Activated CD4-positive, alpha-beta T cell treated with anti-CD3 and anti-CD28 coated beads for 1 hour (primary cell): ENCODE measurements around the gene BCL11B.

Experiments
- DNase-seq: peaks from one replicate; pipeline ENCODE4 v3.0.0-alpha.2; 2020

The BCL11B gene

DNA sequence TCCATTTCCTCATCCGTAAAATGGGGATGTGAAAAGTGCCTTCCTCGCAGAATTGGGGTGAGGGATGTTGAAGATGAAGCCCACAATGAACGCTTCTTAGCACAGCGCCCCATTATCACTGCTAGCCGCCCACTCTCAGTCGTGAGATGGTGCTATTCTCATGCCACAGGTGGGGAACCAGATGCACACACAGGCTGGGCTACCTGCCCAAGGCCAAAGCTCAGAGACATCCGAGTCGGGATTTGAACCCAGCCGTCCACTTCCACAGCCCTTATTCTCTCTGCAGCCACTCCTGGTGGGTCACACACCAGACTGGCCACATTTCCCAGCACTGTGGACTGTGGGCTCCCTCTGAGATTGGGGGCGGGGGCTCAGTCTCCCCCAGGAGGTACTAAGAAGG lies 55.8 kb downstream of the BCL11B start:
- DNase-seq = no peak

DNA sequence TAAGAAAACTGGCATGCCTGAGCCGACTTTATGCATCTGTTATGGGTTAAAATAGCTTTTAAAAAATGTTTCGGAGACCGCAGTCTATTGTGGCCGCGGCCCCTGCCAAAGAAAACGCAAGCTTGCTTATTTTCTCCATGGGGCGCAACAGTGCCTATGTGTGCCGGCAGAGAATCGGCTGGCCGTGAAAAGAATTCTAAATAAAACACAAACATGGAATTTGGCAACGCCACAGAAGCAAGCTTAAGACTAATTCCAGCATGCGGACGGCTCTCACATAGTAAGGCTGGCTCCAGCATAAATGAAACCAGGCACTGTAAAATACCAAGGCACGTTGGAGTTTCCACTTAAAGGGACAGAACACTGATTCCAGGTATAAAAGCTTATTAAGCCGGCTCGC lies 56.7 kb downstream of the BCL11B start:
- no peak for DNase-seq

DNA sequence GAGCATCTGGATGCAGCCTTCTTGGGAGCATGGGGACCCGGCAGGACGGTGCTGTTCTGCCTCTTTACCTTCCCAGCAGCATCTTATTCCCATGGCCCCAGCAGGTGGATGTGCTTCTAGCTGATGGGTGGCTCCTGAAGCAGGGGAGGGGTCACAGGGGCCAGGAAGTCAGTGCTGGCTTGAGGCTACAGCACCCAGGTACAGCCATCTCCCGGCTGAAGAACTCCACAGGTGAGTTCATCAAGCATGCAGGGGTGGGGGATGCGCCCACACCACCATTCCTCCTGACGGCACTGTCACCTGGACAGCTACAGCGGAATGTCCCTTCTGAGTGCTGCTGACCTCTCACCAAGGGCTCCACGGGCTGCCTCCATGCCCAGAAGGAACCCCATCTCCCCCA lies 57.3 kb downstream of the BCL11B start:
- no peak for DNase-seq

DNA sequence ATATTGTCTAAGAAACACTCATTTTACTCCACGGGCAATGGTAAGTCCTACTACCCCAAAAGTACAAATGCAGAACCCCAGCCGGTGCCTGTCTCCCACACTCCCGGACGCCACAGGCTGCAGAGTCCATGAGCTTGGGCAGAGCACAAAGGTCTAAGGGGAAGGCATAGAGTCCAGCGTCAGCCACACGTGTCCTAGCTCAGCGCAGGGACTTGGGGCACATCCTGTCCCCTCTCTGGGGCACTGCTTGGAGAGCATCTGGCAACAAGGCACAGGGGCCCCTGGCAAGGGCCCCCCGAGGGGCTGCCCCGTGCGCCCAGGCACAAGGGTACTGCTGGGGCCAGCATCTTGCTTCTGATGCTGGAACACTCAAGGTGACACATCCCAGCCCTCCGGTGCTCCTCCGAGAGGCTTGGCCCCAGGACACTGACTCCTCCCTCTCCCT lies 58.4 kb downstream of the BCL11B start:
- DNase-seq = no peak

DNA sequence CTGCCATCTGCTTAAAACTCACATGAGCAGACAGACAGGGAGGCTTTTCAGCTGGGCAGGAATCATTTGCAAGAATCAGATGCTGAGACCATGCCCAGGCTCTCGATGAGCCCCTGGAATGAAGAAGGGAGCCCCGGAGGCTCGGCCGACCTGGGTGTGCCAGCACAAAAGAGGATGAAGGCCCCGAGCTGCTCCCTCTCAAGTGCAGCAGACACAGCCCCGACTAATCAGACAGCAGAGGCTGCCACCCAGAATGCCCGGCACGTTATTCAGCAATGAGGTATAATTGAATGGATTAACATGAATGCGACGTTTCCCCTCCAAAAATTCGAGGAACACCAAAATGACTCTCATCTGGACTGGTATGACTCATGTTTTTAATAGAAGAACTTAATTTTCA lies 58.9 kb downstream of the BCL11B start:
- DNase-seq = no peak

DNA sequence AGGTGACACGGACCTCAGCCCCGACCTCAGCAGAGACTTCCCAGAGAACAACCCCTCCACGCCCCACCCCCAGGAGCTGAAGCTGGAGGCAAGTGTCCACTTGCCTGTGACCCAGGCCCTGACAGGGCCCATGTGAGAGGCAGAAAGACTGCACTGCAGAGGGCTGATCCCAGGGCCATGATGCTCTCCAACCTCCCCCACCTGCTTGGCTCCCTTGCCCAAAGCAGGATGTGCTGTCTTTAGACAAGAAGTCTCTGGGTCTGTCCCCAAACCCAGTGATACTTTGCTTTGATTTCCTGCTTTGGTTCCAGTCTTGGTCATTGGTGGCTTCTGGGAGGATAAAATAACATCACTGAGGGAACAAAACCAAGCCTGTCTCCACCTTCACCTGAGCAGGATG lies 59.4 kb downstream of the BCL11B start:
- DNase-seq = no peak

DNA sequence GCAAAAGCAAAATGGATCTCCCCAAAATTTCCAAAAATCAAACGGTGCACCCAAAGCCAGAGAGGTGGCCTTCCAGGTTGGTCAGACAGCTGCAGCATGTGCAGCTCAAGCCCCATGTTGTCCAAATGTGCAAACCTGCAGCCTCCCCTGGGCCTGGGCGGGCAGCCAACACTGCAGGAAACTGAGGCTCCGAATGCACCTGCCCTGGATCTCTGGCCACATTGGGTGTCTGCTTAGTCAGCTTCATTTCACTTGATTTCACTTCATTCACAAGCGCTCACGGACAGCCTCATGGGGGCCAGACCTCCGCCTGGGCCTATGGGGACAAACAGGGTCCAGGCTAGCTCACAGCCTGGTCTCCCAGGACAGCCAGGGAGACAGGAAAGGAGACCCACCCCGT lies 59.8 kb downstream of the BCL11B start:
- DNase-seq = no peak

DNA sequence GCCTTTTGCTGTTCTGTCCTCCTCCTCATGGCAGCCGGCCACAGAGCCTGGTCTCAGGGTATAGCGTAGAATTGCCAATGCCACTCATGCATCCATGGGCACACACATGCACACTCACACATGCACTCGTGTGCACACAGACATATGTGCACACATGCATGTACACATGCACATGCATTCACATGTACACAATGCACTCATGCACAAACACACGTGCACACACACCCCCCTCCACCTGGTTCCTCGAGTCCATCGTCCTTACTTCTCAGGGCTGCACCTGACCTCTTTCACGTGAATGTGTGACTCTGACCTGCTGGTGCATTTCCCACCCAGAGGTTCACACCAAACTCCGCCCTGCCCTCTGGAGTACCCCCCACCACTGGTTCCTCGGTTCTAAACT lies 60.6 kb downstream of the BCL11B start:
- DNase-seq = no peak

DNA sequence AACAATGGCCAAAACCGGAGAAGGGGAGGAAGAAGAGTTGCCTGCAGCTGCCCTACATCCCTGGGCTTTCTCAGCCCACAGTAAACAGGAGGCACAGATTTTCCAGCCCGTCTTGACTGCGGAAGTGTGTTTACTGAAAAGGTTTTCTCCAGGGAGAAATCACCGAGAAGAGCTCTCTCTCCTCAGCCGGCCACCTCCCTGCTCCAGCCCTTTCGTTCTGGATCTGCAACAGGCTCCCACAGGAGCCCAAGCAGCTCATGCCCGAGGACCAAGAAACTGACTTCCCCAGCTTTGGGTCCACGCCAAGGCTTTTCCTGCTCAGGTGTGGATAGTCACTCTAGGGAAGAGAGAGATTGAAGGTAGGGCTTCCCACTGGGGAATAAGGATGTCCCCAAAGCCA lies 61.7 kb downstream of the BCL11B start:
- no peak for DNase-seq

DNA sequence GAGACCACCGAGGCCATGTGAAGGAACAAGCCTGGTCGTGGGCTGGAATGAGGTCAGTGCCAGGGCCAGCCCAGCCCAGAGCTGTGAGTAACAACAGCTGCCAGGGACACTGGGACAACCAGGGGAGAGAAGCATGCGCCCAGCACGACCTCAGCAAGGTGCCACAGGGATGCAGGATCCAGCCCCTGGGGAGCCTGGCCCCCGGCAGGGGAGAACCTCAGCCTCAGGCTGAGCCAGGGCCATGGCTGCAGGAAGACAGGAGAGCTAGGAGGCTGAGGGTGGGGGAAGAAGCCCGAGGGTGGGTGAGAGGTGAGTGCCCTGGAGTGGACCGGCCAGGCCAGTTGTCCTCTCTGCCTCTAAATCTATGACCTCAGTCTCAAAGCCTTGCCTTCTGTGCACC lies 62.6 kb downstream of the BCL11B start:
- no peak for DNase-seq

DNA sequence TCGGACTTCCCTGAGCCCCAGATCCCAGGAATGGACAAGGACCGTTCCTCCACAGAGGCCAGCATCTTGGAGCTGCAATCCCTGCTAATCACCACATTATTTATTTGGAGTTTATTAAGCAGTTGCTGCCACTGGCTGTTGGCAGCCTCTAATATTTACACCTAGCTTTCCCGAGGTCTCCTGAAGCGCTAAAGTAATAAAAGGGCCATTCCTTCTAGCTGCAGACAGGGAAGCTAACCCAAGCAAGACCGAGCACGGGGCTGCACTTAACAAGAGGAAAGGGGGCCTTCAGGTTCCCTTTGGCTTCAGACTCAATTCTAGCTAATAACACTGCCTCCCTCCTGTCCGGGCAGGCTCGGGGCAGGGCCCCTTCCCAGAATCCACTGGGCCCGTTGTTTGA lies 63.7 kb downstream of the BCL11B start:
- no peak for DNase-seq

DNA sequence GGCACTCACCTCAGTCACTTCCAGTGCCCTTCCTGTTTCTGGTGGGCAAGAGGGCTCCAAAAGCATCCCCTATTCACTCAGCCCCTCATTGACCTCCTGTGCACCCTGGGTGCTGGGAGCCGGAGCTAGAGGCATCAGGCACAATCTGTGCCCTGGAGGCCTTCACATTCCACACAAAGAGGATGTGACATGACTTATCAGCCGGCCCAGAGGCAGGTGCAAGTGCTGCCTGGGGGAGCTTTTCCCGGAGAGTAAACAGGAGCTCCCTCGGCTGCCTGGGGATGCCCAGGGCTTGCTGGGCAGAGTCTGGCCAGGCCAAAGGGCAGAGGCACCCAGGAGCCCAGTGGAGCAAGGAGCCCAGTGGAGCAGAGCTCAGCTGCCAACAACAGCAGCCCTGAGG lies 64.5 kb downstream of the BCL11B start:
- DNase-seq = no peak

DNA sequence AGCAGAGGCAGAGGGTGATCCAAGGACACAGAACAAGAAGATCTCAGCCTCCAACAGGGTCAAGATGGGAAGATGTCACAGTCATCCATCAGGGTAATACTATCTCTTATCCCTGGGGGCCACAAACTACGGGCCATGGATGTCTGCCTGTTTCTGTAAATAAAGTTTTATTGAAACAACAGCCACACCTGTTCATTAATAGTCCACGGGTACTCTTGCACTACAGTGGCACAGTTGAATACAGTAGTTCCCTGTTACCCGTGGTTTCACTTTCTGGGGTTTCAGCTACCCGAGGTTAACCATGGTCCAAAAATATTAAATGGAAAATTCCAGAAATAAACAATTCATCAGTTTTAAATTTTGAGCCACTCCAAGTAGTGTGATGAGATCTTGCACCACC lies 65.9 kb downstream of the BCL11B start:
- DNase-seq = no peak

DNA sequence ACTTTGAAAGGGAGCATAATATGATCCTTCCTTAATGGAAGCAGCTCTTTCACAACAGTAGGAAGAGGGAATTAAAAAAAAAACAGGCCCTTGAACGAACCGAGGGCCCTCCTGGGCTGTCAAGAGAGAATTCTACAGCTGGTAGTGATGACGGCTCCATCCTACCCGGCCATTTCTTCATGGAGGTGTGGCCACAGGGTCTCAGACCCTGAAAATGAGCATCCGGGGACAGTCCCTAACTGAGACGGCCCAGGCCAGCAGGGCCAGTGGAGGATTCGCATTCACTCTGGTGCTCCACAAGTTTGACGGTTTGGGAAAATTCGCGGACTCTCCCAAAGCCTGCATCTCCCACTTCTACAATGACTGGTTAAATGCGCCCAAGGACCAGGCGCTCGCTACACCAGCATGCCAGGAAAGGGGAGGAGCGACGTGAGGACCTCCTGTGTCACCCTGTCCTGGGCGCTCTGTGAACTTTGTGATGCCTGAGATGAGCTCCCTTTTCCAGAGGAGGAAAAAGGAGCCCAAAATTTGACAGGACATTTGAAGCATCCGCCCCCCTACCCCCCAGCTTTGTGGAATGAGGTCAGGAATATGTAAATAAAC lies 66.8 kb downstream of the BCL11B start:
- no peak for DNase-seq

DNA sequence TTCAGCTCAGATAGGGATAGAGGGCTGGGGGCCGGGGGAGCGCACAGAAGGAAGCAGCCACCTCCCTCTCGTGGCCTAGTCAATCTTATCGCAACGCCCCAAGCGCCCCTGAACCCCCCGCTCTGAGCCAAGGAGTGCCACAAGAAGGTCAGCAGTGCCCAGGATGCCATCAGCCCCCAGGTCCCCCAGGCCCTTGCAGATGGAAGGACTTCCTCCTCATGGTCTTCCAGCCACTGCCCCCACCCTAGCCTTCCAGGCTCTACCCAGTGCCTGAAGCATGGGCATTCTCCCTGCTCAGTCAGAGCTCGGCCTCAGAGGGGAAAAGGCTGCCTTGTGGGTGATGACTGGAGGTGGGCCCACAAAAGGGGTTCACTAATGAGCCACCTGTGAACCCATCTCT lies 68.2 kb downstream of the BCL11B start:
- no peak for DNase-seq

DNA sequence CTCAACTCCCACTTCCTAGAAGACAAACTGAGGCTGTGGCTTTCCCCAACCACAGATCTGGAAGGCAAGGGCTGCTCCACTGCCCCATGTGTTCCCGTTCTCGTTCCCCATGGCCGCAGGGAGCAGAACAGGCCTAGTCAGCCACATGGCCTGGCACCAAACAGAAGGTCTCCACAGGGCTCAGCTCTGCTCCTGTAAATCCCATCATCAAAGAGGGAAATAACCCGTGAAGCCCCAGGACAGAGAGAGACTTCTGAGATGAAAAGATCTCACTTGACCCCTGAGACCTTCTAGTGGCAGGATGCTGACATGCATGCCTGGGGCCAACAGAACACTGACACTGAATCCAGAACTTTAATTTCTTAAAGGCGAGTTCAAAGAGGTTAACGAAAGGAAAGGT lies 68.9 kb downstream of the BCL11B start:
- DNase-seq = no peak

DNA sequence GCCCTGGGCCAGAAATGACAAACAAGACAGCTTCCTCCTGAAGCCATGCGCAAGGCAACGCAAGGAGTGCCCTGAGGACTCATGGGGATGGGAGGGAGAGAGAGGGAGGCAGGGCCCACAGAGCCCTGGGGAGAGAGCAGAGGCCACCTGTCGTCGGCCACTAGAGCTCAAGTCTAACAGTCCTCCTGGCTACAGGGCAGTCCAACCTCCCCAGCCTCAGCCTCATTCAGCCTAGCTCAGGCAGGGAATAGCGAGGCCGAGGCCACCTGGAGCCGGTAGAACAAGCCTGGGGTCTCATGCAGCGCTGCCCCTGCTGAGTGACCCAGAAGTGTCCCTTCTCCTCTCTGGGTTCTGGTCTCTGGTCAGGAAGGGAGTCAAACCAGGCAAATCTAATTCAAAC lies 69.5 kb downstream of the BCL11B start:
- DNase-seq = no peak

DNA sequence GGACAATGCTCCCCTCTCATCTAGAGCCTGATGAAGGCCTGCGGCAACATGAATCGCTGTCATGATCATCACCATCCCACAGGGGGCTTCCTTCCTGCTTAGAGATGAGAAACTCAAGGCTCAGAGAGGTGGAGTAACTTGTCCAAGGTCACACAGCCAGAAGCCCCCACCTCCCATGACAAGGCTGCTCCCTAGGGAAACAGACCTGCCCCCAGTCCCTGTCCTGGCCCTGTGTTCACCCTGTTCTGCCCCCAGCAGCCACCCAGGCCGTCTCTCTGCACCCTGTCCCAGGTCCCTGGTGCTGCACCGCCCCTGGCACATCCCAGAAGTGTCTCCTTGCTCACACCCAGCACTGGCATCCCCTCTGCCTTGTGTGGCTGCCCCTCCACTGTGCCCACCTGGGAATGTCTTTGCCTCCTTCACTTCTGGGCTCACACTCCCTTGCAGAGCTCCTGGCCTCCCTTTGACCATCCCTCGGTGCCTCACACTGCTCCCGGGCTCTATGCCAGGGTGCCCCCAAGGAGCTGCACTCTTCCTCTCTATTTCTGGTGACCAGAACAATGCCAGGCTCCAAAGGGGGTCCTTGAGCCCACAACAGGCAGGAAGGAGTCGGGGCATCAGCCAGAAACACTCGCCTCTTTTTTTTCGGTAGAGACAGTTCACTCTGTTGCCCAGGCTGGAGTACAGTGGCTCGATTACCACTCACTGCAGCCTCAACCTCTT lies 70.5 kb downstream of the BCL11B start:
- no peak for DNase-seq

DNA sequence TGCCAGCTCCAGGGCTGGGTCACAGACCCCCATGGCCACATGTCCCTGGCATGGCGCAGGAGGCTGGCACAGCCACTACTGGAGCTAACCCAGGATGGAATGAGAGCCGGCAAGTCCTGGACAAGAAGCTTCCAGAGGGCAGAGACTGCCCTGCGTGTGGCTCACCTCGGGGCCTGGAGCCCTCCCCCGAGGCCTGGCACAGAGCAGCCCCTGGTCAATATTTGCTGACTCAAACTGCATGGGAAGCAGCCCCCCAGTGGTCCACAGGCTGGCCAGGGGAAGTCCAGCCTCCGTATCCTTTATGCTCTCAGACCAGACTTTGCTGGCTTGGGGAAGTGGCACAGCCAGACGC lies 71.4 kb downstream of the BCL11B start:
- DNase-seq = no peak

DNA sequence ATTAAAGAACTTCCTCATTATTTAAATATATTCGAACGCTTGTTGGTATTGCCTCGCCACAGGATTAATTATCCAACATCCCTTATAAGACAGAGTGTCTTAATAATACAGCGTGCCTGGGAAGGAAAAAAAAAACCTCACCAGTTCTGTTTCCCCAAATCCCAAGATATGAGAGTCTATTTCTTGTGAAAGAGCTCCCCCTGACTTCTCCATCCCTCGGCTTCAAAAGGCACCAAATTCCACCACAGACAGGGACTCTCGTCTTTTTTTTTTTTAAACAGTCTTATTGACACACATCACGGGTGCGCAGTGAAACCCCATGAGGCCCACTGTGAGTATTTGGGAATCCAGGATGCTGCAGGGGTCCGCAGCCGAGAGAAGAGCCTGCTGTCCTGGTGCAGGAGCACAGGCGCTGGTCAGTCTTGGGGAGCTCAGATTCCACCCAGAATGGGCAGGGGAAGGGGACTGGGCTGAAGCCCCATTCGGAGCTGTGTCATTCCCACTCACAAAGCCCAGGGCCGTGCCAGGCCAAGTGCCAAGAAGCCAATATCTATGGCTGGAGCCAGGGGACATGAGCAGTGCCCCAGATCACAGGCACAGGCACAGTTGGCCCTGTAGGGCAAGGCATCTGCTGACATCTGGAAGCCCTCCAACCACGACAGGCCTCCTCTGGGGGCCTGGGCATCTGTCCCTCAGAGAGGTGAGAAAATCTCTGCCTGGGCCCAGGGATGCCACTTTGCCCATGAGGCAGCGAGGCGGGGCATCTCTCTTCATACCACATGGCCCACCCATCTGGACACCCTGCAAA lies 71.9 kb downstream of the BCL11B start:
- no peak for DNase-seq

DNA sequence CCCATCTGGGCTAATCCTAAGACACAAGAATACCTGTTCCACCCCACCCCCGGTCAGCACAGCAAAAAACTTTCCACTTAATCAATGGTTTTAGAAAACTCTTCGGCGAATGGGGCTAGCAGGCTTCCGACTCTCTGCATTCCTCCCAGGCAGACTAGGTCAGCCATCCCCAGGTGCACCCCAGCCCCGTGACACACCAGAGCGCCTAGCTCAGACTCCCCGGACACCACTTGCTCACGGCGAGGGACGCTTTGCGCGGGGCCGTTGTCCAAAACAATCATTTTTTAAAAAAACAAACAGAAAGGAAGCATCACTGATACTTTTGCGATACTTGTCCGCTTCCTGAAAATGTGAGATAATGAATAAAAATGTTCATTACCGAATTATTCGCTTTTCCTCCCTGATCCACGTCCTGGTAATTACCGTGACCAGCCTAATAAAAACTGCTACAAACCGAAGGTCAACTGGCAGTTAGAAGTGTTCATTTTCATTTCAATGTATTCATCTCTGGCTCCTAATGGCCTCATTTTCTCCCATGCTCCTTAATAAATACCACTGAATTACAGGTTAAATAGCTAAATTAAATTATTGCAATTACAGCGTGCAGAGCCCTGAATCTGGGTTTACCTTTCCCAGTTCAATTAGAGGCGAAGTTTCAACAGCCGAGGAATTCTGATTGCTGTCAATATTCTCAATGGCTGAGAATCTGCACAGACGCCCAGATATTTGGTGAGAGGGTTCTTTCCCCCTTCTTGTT lies 73.1 kb downstream of the BCL11B start:
- no peak for DNase-seq

DNA sequence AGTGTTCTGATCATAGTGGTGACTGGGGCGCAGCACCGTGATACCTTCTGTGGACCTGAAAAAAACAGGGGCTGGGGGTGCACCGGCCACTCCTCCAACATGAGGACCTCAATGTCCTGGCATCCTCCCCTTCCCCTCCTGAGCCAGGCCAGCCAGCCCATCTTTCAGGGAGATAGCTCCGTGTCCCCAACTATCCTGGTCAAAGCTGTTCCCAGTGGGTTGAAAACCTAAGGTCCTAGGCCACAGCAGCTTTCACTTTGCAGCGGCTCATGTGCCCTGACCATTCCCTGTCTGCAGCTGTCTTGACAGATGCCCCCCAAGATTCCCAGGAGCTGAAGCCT lies 75.7 kb downstream of the BCL11B start:
- no peak for DNase-seq

DNA sequence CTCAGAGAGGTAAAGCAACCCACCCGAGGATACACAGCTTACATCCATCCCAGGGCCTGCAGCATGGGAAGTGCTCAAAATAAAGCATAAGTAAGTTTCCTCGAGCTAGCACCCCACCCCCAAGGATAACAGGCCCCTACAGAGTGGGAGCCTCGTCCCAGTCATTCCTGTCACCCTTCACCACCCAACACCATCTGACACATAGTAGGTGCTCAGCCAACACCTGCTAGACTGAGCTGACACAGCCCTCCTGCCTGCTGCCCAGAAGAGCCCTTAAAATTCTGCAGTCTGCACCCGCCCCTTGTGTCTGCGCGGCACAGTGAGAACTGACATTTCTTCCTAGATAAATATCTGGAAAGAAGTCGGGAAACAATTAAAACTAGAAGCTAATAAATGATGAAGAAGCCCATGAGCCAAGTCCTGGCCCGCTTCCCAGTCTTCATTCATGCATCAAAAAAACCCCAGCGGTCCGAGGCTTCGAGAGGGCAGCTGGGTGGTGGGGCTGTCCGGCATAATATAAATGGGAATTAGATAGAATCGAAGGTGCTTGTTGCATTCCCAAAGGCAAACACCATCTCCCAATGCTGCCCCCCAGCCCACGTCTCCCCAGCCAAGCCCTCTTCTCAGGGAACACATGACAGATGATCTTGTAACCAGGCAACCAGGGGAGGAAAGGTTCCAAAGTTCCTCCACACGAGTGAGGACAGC lies 76.2 kb downstream of the BCL11B start:
- DNase-seq = no peak
